Neutrophil (primary cell): ENCODE data around the gene CDV3.
A peak's percentile ranks its signal among the peaks of the same experiment; 100 is the strongest.

ENCODE experiments used
- H3K27ac ChIP-seq: fragments of 200-600 bp; sonication (generic); 2 replicates; pipeline ENCODE4 v1.5.1; 2016; ENCODE audit warnings: mild to moderate bottlenecking, moderate library complexity
- H3K27me3 ChIP-seq: fragments of 200-600 bp; sonication (generic); 2 replicates; pipeline ENCODE4 v1.6.0; 2016; ENCODE audit warnings: mild to moderate bottlenecking
- H3K36me3 ChIP-seq: fragments of 200-600 bp; sonication (generic); 2 replicates; pipeline ENCODE4 v1.5.1; 2017
- H3K4me1 ChIP-seq, 2 experiments: fragments of 200-600 bp in 1 of 2; sonication (generic) in 1 of 2; 1 replicate in 1 of 2; 2 replicates in 1 of 2; pipeline versions ENCODE4 v1.5.1 to v1.6.1; 2013 to 2016; ENCODE audit warnings: low read depth in 1 of 2, low read length in 1 of 2, mild to moderate bottlenecking in 1 of 2, moderate library complexity in 1 of 2; ENCODE audit not compliant: control insufficient read depth in 1 of 2, insufficient read depth in 1 of 2
- H3K4me3 ChIP-seq, 2 experiments: fragments of 200-600 bp in 1 of 2; sonication (generic) in 1 of 2; 1 replicate in 1 of 2; 2 replicates in 1 of 2; pipeline ENCODE4 v1.5.1; 2013 to 2016; ENCODE audit warnings: low read depth in 1 of 2, low read length in 1 of 2, mild to moderate bottlenecking in 1 of 2, moderate library complexity in 1 of 2
- H3K9me3 ChIP-seq: fragments of 200-600 bp; sonication (generic); 2 replicates; pipeline ENCODE4 v1.5.1; 2016
- TF ChIP-seq, protein P1 (sequence below): fragments of 200-600 bp; sonication (generic); IDR thresholded peaks from 2 replicates; pipeline ENCODE4 v1.5.1; 2016; ENCODE audit warnings: antibody characterized with exemption

The CDV3 gene

DNA sequence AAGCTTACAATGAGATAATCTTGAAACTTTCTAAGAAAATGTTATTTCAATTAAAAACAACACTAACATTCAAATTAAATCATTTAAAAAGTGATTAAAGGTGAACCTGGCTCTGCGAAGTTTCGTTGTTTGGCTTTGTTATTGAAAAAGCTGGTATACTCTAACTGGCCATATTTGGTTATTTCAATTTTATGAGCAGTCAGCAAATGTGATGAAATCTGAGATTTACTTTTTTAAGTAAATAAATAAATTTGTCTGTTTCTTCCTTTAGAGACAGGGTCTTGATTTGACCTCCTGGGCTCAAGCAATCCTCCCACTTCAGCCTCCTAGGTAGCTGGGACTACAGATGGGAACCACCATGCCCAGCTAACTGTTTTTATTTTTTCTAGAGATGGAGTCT is 38.0 kb downstream of the CDV3 start:
- TF ChIP-seq, protein P1, sequence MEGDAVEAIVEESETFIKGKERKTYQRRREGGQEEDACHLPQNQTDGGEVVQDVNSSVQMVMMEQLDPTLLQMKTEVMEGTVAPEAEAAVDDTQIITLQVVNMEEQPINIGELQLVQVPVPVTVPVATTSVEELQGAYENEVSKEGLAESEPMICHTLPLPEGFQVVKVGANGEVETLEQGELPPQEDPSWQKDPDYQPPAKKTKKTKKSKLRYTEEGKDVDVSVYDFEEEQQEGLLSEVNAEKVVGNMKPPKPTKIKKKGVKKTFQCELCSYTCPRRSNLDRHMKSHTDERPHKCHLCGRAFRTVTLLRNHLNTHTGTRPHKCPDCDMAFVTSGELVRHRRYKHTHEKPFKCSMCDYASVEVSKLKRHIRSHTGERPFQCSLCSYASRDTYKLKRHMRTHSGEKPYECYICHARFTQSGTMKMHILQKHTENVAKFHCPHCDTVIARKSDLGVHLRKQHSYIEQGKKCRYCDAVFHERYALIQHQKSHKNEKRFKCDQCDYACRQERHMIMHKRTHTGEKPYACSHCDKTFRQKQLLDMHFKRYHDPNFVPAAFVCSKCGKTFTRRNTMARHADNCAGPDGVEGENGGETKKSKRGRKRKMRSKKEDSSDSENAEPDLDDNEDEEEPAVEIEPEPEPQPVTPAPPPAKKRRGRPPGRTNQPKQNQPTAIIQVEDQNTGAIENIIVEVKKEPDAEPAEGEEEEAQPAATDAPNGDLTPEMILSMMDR, result no peak
- no peaks in the 10 kb centered on the region for H3K9me3 ChIP-seq
- no peak overlapping the region for H3K4me3 ChIP-seq
- H3K4me1 ChIP-seq, result no peaks in the 10 kb centered on the region
- no peaks in the 10 kb centered on the region for H3K27me3 ChIP-seq
- peaks cover 96% of the 10 kb centered on the region for H3K36me3 ChIP-seq
- H3K27ac ChIP-seq, result no peak overlapping the region

DNA sequence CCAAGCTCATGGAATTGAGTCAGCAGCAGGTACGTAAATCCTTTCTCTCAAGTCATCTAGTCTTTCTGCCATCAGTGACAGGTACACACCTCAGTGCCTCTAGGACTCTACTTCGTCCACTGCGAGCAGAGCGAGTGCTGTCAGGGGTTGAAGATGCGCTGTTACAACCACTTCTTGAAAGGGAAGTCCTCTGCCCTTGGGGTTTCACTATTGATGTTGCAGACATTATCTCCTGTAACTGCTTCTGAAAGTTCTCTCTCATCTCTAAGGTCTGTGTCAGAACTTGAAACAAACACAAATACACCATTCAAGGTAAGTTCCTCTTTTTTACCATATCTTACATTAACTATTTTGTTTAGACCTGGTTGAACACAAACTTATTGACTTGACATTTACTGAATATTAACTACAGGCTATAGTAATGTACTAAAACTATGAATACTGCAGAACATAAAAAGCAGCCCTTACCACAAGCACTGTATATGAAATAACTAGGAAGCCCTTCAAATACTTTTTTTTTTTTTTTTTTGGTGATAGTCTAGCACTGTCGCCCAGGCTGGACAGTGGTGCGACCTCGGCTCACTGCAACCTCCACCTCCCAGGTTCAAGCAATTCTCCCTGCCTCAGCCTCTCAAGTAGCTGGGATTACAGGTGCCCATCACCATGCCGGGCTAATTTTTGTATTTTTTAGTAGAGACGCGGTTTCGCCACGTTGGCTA is 46.7 kb downstream of the CDV3 start:
- Histone ChIP-seq H3K27me3 (no peaks in the 10 kb centered on the region), H3K4me3 (no peak overlapping the region), H3K27ac (peak overlapping the region; percentile 4), H3K9me3 (no peaks in the 10 kb centered on the region), H3K4me1 (no peaks in the 10 kb centered on the region), H3K36me3 (peaks cover 97% of the 10 kb centered on the region)
- TF ChIP-seq, protein P1, result no peak

DNA sequence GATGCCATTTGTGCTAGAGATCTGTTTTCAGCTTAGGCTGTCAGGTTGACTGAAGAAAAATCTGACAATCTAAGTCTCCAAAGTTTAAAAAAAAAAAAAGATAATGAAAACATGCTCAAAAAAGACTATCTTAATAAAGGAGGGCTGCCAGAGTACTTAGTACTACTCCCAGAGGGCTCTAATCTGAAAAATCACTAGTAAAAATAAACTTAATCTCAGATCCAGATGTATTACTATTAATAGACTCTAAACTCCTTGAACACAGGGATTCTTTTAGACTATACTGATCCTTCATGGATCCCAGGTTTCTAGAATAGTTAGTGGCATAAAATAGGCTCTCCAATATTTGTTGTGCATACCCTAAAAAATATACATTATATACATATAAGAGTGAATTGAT is 54.3 kb downstream of the CDV3 start:
- Histone ChIP-seq H3K27ac (no peak overlapping the region), H3K4me3 (no peak overlapping the region), H3K4me1 (no peaks in the 10 kb centered on the region), H3K9me3 (no peaks in the 10 kb centered on the region), H3K36me3 (peaks cover 96% of the 10 kb centered on the region), H3K27me3 (no peaks in the 10 kb centered on the region)
- TF ChIP-seq, protein P1, result no peak

DNA sequence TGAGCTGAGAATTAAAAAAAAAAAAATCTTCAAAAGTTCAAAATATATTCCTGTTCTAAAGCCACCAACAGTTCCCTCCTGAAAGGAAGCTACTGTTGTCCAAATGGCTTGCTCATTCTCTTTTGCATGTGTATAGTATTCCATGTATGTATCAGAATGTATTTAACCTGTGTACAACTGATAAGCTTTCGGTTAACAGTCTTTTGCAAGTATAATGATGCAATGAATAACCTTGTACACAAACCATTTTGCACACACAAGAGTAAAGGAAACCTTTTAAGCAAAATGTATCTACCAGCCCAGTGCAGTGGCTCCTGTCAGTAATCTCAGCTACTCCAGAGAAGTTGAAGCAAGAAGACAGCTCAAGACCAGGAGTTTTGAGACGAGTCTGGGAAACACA is 55.7 kb downstream of the CDV3 start:
- H3K27me3 ChIP-seq, result no peaks in the 10 kb centered on the region
- no peak overlapping the region for H3K27ac ChIP-seq
- peaks cover 96% of the 10 kb centered on the region for H3K36me3 ChIP-seq
- H3K9me3 ChIP-seq, result no peaks in the 10 kb centered on the region
- no peak overlapping the region for H3K4me3 ChIP-seq
- TF ChIP-seq, protein P1, result no peak
- no peaks in the 10 kb centered on the region for H3K4me1 ChIP-seq

DNA sequence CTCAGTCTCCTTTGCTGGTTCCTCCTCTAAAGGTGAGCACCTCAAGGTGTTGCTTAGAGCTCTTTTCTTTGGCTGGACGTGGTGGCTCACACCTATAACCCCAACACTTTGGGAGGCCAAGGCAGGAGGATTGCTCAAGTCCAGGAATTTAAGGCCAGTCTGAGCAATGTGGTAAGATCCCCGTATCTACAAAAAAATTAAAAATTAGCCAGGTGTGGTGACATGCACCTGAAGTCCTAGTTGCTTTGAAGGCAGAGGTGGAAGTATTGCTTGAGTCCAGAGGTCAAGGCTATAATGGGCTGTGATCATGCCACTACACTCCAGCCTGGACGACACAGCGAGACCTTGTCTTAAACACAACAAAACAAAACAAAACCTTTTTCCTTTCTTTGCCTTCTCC is 60.0 kb downstream of the CDV3 start:
- no peaks in the 10 kb centered on the region for H3K4me1 ChIP-seq
- no peaks in the 10 kb centered on the region for H3K27me3 ChIP-seq
- H3K27ac ChIP-seq, result no peak overlapping the region
- TF ChIP-seq, protein P1, result no peak
- H3K9me3 ChIP-seq, result no peaks in the 10 kb centered on the region
- H3K36me3 ChIP-seq, result peaks cover 92% of the 10 kb centered on the region
- H3K4me3 ChIP-seq, result no peak overlapping the region
